ENCODE data around the gene COG7. TPM values are rescaled to one million over a fixed set of nuclear protein-coding genes. Genes with fewer than 3 reads are reported as not detected.

Gene COG7
- total and polyA plus RNA-seq, 2 of the 13 experiments (the other 11 are each of a cell fraction or from before 2014, with no cell fraction given) = 12.6 to 54.5 TPM

DNA sequence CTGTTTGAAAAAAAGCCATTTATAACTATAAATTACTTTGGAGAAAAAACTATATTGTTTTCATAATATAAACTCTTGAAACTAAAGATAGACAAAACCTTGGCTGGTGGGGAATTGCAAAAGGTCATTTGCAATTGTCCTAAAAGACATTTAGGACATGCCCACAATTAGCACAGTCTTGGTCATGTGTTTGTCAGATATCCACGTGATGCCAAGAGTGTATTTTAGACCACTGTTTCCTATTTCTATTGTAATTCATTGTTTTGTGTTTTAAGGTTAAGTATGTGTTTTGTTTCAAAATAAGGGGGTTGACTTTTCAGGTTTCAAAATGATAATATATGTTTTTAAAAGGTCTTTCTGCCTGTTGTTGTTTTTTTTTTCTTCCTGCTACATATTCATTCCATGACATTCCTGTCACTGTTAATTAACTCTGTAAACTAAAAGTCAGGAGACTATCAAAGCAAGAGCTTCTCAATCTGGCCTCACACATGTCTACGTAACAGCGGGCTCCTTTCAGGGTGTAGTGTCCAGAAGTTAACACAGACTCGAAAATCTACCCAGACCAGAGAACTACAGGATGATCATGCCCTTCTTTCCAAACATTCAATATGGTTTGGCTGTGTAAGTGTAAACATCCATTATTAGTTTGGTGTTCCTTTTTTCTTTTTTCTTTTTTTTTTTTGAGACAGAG is 58.7 kb downstream of the COG7 start:
- POLR2A ChIA-PET = no interaction called here
- intact Hi-C loops (cut with micrococcal nuclease; ENCODE audit: unreplicated experiment) = no loop called here
- H3K27me3 ChIP-seq (ENCODE audit: control insufficient read depth in 1 of 2, insufficient read depth in 2 of 2, low read length in 2 of 2) = no peaks in the 10 kb centered on the region
- no peaks in the 10 kb centered on the region for H3K79me2 ChIP-seq (ENCODE audit: insufficient read depth, low read length)
- H3K4me2 ChIP-seq (ENCODE audit: low read depth, low read length) = no peak overlapping the region
- FAIRE-seq (no peak), DNase-seq (ENCODE audit: low spot score) (no peak), ATAC-seq (no peak)
- no peaks in the 10 kb centered on the region for H4K20me1 ChIP-seq (ENCODE audit: insufficient read depth, low read length)
- CTCF ChIA-PET (ENCODE audit: low intra/inter-chr PET ratio, low total read pairs) = no interaction called here
- in situ Hi-C loops (cut with HindIII; ENCODE audit: extremely low pct_ligation_motif_present, low pct_unique_long_range_greater_than_20kb) = no loop called here
- no peak for TF ChIP-seq KDM1A (CRISPR knock-in tag; IDR thresholded peaks at IDR 0.05)
- whole genome bisulfite sequencing (ENCODE audit: low lambda C conversion rate) = 94% methylated on average over 4 of the region's 4 CpGs
- peaks cover 26 to 55% of the 10 kb centered on the region in 2 experiments for H3K36me3 ChIP-seq (replicated peaks in 1 of 2; ENCODE audit: control insufficient read depth in 1 of 2, insufficient read depth in 2 of 2, low read length in 2 of 2)
- no peak overlapping the region for H2AFZ ChIP-seq (ENCODE audit: low read length)
- no peak overlapping the region for H3K9ac ChIP-seq (ENCODE audit: insufficient read depth, low read depth, low read length)
- H3K9me3 ChIP-seq (ENCODE audit: low read length) = no peaks in the 10 kb centered on the region
- H3K4me3 ChIP-seq (replicated peaks in 1 of 3; ENCODE audit: insufficient read depth in 1 of 3, low read depth in 2 of 3, low read length in 3 of 3) = no peak overlapping the region
- no peak overlapping the region for H3K27ac ChIP-seq (ENCODE audit: extremely low read length, insufficient read depth, low read length)
- H3K4me1 ChIP-seq (ENCODE audit: insufficient read depth, low read length) = no peaks in the 10 kb centered on the region
- no TSS peak for BruUV-seq (replicated peaks)

DNA sequence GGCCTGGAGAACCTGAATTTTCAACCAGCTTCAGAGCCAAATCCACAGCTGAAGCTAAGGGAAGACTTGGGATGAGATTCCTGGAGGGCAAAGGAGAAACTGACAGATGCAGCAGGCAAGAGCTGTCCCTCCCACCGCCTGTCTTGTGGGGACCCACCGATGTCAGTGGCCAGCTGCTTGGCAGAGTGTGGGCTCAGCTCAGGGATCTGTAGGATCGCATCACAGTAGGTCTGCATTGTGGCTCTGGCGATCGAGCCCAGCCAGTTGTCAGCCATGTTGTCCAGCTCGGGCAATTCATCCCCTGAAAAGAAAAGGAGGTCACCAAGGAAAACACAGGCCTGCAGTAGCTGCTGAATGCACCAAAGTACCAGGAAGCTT is 60.8 kb downstream of the COG7 start:
- WGBS (ENCODE audit: low lambda C conversion rate) = 99% methylated on average over 6 of the region's 6 CpGs
- no peaks in the 10 kb centered on the region for H3K27me3 ChIP-seq (ENCODE audit: control insufficient read depth in 1 of 2, insufficient read depth in 2 of 2, low read length in 2 of 2)
- no peaks in the 10 kb centered on the region for H3K79me2 ChIP-seq (ENCODE audit: insufficient read depth, low read length)
- no peak overlapping the region for H3K9ac ChIP-seq (ENCODE audit: insufficient read depth, low read depth, low read length)
- no peak for TF ChIP-seq SRSF1 (optimal IDR thresholded peaks at IDR 0.05; ENCODE audit: low read depth, low read length)
- no peak for TF ChIP-seq SMARCE1 (IDR thresholded peaks at IDR 0.05; ENCODE audit: borderline replicate concordance)
- no peak for TF ChIP-seq ZNF367 (CRISPR knock-in tag; IDR thresholded peaks at IDR 0.05; ENCODE audit: borderline replicate concordance)
- no peak for TF ChIP-seq RXRA (CRISPR knock-in tag; IDR thresholded peaks at IDR 0.05)
- no peak for TF ChIP-seq ZNF17 (CRISPR knock-in tag; IDR thresholded peaks at IDR 0.05)
- no peak for TF ChIP-seq NRL (CRISPR knock-in tag; IDR thresholded peaks at IDR 0.05; ENCODE audit: borderline replicate concordance)
- no peak for TF ChIP-seq POLR2A (IDR thresholded peaks at IDR 0.05; ENCODE audit: insufficient read depth in 1 of 2, low read depth in 2 of 2, low read length in 2 of 2)
- TF ChIP-seq, protein P1, sequence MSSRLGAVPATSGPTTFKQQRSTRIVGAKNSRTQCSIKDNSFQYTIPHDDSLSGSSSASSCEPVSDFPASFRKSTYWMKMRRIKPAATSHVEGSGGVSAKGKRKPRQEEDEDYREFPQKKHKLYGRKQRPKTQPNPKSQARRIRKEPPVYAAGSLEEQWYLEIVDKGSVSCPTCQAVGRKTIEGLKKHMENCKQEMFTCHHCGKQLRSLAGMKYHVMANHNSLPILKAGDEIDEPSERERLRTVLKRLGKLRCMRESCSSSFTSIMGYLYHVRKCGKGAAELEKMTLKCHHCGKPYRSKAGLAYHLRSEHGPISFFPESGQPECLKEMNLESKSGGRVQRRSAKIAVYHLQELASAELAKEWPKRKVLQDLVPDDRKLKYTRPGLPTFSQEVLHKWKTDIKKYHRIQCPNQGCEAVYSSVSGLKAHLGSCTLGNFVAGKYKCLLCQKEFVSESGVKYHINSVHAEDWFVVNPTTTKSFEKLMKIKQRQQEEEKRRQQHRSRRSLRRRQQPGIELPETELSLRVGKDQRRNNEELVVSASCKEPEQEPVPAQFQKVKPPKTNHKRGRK (CRISPR knock-in tag; IDR thresholded peaks at IDR 0.05) = no peak
- no peak for TF ChIP-seq RELA (CRISPR knock-in tag; IDR thresholded peaks at IDR 0.05)
- no peak for TF ChIP-seq TCF7 (IDR thresholded peaks at IDR 0.05; ENCODE audit: low read depth)
- no peak for TF ChIP-seq PCBP1 (IDR thresholded peaks at IDR 0.05; ENCODE audit: borderline replicate concordance, low read depth, low read length)
- no peak for TF ChIP-seq ZNF83 (CRISPR knock-in tag; IDR thresholded peaks at IDR 0.05; ENCODE audit: borderline replicate concordance)
- TF ChIP-seq ZNF530 (CRISPR knock-in tag; IDR thresholded peaks at IDR 0.05; ENCODE audit: low read depth) = no peak
- TF ChIP-seq STAT5B (CRISPR knock-in tag; IDR thresholded peaks at IDR 0.05) = no peak
- no peak for TF ChIP-seq ZSCAN30 (CRISPR knock-in tag; IDR thresholded peaks at IDR 0.05)
- TF ChIP-seq NFE2L1 (CRISPR knock-in tag; IDR thresholded peaks at IDR 0.05; ENCODE audit: borderline replicate concordance) = no peak
- no peak for TF ChIP-seq ASH2L (IDR thresholded peaks at IDR 0.05; ENCODE audit: insufficient read length, low read depth, low read length)
- no peak for TF ChIP-seq ZNF570 (CRISPR knock-in tag; IDR thresholded peaks at IDR 0.05; ENCODE audit: borderline replicate concordance)
- TF ChIP-seq CREB1 (IDR thresholded peaks at IDR 0.05) = no peak
- TF ChIP-seq CREB1 (CRISPR knock-in tag; IDR thresholded peaks at IDR 0.05) = no peak
- no peak overlapping the region for H3K27ac ChIP-seq (ENCODE audit: extremely low read length, insufficient read depth, low read length)
- in situ Hi-C loops (cut with HindIII; ENCODE audit: extremely low pct_ligation_motif_present, low pct_unique_long_range_greater_than_20kb) = no loop called here
- no peak overlapping the region for H3K4me2 ChIP-seq (ENCODE audit: low read depth, low read length)
- no peaks in the 10 kb centered on the region for H4K20me1 ChIP-seq (ENCODE audit: insufficient read depth, low read length)
- CTCF ChIA-PET (ENCODE audit: low intra/inter-chr PET ratio, low total read pairs) = no interaction called here
- no TSS peak for BruUV-seq (replicated peaks)
- peaks cover 22 to 41% of the 10 kb centered on the region in 2 experiments for H3K36me3 ChIP-seq (replicated peaks in 1 of 2; ENCODE audit: control insufficient read depth in 1 of 2, insufficient read depth in 2 of 2, low read length in 2 of 2)
- FAIRE-seq (no peak), ATAC-seq (no peak), DNase-seq (ENCODE audit: low spot score) (no peak)
- H2AFZ ChIP-seq (ENCODE audit: low read length) = no peak overlapping the region
- intact Hi-C loops (cut with micrococcal nuclease; ENCODE audit: unreplicated experiment) = no loop called here
- no peaks in the 10 kb centered on the region for H3K4me1 ChIP-seq (ENCODE audit: insufficient read depth, low read length)
- POLR2A ChIA-PET = no interaction called here
- no peak overlapping the region for H3K4me3 ChIP-seq (replicated peaks in 1 of 3; ENCODE audit: insufficient read depth in 1 of 3, low read depth in 2 of 3, low read length in 3 of 3)
- H3K9me3 ChIP-seq (ENCODE audit: low read length) = no peaks in the 10 kb centered on the region

Measured in HepG2 (cell line).